ENCODE measurements around the gene BRIP1. TPM values are rescaled to one million over a fixed set of nuclear protein-coding genes. Genes with fewer than 3 reads are reported as not detected.
"Not testable (repeated sequence)": the region's sequence is repeated elsewhere in the genome, so short reads cannot be mapped to it uniquely, and the experiment has no call there.

Gene BRIP1
- total RNA-seq, 1 experiment from 2014 or later: 20.2 TPM

- Mint-ChIP-seq H3K27ac (no peak overlapping the region), H3K27me3 (ENCODE audit: low read depth) (no peaks in the 10 kb centered on the region), H3K4me3 (no peak overlapping the region), H3K36me3 (ENCODE audit: insufficient read depth in 1 of 3, low read depth in 3 of 3) (peaks cover 9 to 61% (median 41%) of the 10 kb centered on the region in 3 experiments; a peak in 6 of 7 replicates), H3K4me1 (peaks cover 8 to 9% of the 10 kb centered on the region in 2 experiments; a peak in 2 of 4 replicates), H3K9me3 (no peaks in the 10 kb centered on the region)
- Histone ChIP-seq H4K20me1 (ENCODE audit: control insufficient read depth, insufficient read depth, insufficient read length) (no peaks in the 10 kb centered on the region), H3K4me1 (ENCODE audit: insufficient read depth, low read length) (no peaks in the 10 kb centered on the region), H2BK15ac (ENCODE audit: low read depth, low read length) (no peak overlapping the region), H3K9ac (ENCODE audit: extremely low read depth, insufficient read length, low read length) (no peak overlapping the region), H2AK5ac (ENCODE audit: insufficient read length, low read length) (no peak overlapping the region), H3K27ac (ENCODE audit: insufficient read length, low read depth, low read length) (no peak overlapping the region), H2BK5ac (ENCODE audit: insufficient read length, low read length) (no peak overlapping the region), H2BK120ac (ENCODE audit: low read depth, low read length, poor library complexity, severe bottlenecking) (no peak overlapping the region), H4K5ac (ENCODE audit: insufficient read length, low read depth, low read length) (no peak overlapping the region), H3T11ph (ENCODE audit: low read length) (no peak overlapping the region), H2BK12ac (ENCODE audit: insufficient read length, low read depth, low read length) (no peak overlapping the region), H3K56ac (ENCODE audit: insufficient read length, low read depth, low read length) (no peak overlapping the region), H3K4me2 (ENCODE audit: insufficient read depth, insufficient read length, low read length) (no peak overlapping the region), H3K4ac (ENCODE audit: low read depth, low read length) (no peak overlapping the region), H3K23me2 (ENCODE audit: insufficient read length, low read depth, low read length, poor library complexity, severe bottlenecking) (no peaks in the 10 kb centered on the region), H3K27me3 (ENCODE audit: insufficient read depth, low read length) (no peaks in the 10 kb centered on the region), H3K18ac (ENCODE audit: insufficient read length, low read depth, low read length) (no peak overlapping the region), H2BK20ac (ENCODE audit: low read depth, low read length, poor library complexity, severe bottlenecking) (no peak overlapping the region), H3K79me1 (ENCODE audit: insufficient read depth, low read depth, low read length, poor library complexity, severe bottlenecking) (no peaks in the 10 kb centered on the region), H3K14ac (ENCODE audit: insufficient read depth, low read length) (no peak overlapping the region), H3K23ac (ENCODE audit: insufficient read length, low read depth, low read length) (no peak overlapping the region), H3K79me2 (ENCODE audit: insufficient read depth, low read length) (no peaks in the 10 kb centered on the region), H3K9me3 (ENCODE audit: control insufficient read depth, low read depth, low read length) (no peaks in the 10 kb centered on the region), H4K91ac (ENCODE audit: insufficient read length, low read depth, low read length) (no peak overlapping the region), H2AFZ (ENCODE audit: low read length) (no peak overlapping the region), H4K8ac (replicated peaks; ENCODE audit: insufficient read length, low read depth, low read length) (no peak overlapping the region)
- TF ChIP-seq CTCF (conservative IDR thresholded peaks at IDR 0.05): no peak
- no peak for DNase-seq
- no CpG with 5 or more reads among the region's 2 CpGs for WGBS (ENCODE audit: extremely low coverage, insufficient read length, low lambda C conversion rate)
Observed at GRCh38 chr17:61895391-61895790, 32.1 kb upstream of the BRIP1 start.

GRCh38 chr17:61894310-61894709 is 31.0 kb upstream of the BRIP1 start:
- H3K27ac Mint-ChIP-seq; H3K9me3 Mint-ChIP-seq; H2AFZ ChIP-seq (ENCODE audit: low read length); H3K14ac ChIP-seq (ENCODE audit: insufficient read depth, low read length); H3K27ac ChIP-seq (ENCODE audit: insufficient read length, low read depth, low read length); H3K9ac ChIP-seq (ENCODE audit: extremely low read depth, insufficient read length, low read length); H3K56ac ChIP-seq (ENCODE audit: insufficient read length, low read depth, low read length); H3K4ac ChIP-seq (ENCODE audit: low read depth, low read length); H2AK5ac ChIP-seq (ENCODE audit: insufficient read length, low read length); H2BK12ac ChIP-seq (ENCODE audit: insufficient read length, low read depth, low read length); H3K4me3 Mint-ChIP-seq; H2BK5ac ChIP-seq (ENCODE audit: insufficient read length, low read length); H3K79me1 ChIP-seq (ENCODE audit: insufficient read depth, low read depth, low read length, poor library complexity, severe bottlenecking); DNase-seq; H2BK120ac ChIP-seq (ENCODE audit: low read depth, low read length, poor library complexity, severe bottlenecking); H3K23ac ChIP-seq (ENCODE audit: insufficient read length, low read depth, low read length); H3K79me2 ChIP-seq (ENCODE audit: insufficient read depth, low read length); H4K5ac ChIP-seq (ENCODE audit: insufficient read length, low read depth, low read length); H3K4me2 ChIP-seq (ENCODE audit: insufficient read depth, insufficient read length, low read length); H3K23me2 ChIP-seq (ENCODE audit: insufficient read length, low read depth, low read length, poor library complexity, severe bottlenecking); H2BK15ac ChIP-seq (ENCODE audit: low read depth, low read length); H4K8ac ChIP-seq (replicated peaks; ENCODE audit: insufficient read length, low read depth, low read length); H3K27me3 ChIP-seq (ENCODE audit: insufficient read depth, low read length); H3K27me3 Mint-ChIP-seq (ENCODE audit: low read depth); H4K91ac ChIP-seq (ENCODE audit: insufficient read length, low read depth, low read length); H3T11ph ChIP-seq (ENCODE audit: low read length); H3K4me1 ChIP-seq (ENCODE audit: insufficient read depth, low read length); H3K9me3 ChIP-seq (ENCODE audit: control insufficient read depth, low read depth, low read length); H2BK20ac ChIP-seq (ENCODE audit: low read depth, low read length, poor library complexity, severe bottlenecking); H4K20me1 ChIP-seq (ENCODE audit: control insufficient read depth, insufficient read depth, insufficient read length); H3K4me1 Mint-ChIP-seq; H3K18ac ChIP-seq (ENCODE audit: insufficient read length, low read depth, low read length): not testable (repeated sequence)
- peaks cover 8 to 60% (median 36%) of the 10 kb centered on the region in 3 experiments; a peak in 6 of 7 replicates for H3K36me3 Mint-ChIP-seq (ENCODE audit: insufficient read depth in 1 of 3, low read depth in 3 of 3)
- no CpG with 5 or more reads among the region's 5 CpGs for WGBS (ENCODE audit: extremely low coverage, insufficient read length, low lambda C conversion rate)
